GM12892 (cell line): ENCODE results near the gene CLDN25.

Experiments used
- POLR2A ChIP-seq: IDR thresholded peaks from 2 replicates; pipeline ENCODE4 v1.6.1; 2011; ENCODE audit warnings: low read depth, low read length, control low read depth
- POLR2AphosphoS5 ChIP-seq: IDR thresholded peaks from 2 replicates; pipeline ENCODE4 v1.6.1; 2011; ENCODE audit warnings: low read depth, low read length, control low read depth
- TAF1 ChIP-seq: IDR thresholded peaks from 2 replicates; pipeline ENCODE4 v1.6.1; 2011; ENCODE audit warnings: low read depth, mild to moderate bottlenecking, control low read depth, low read length, borderline replicate concordance

GRCh38 chr11:113760241-113760640 is 19.4 kb upstream of the CLDN25 start:
- TF ChIP-seq POLR2AphosphoS5 (no peak), POLR2A (no peak), TAF1 (no peak)
